IPS-15b (cell line): Measurements from ENCODE around the gene CD274.
A peak's percentile ranks its signal among the peaks of the same experiment; 100 is the strongest.

Source experiments
- H3K27me3 ChIP-seq: one replicate; pipeline ENCODE4 v1.6.1; 2013; ENCODE audit warnings: low read length; ENCODE audit not compliant: control insufficient read depth, insufficient read depth
- H3K36me3 ChIP-seq: one replicate; pipeline ENCODE4 v1.6.1; 2013; ENCODE audit warnings: low read length; ENCODE audit not compliant: control insufficient read depth, insufficient read depth
- H3K4me1 ChIP-seq: one replicate; pipeline ENCODE4 v1.6.1; 2013; ENCODE audit warnings: mild to moderate bottlenecking, low read length; ENCODE audit not compliant: control insufficient read depth, insufficient read depth
- H3K4me3 ChIP-seq: one replicate; pipeline ENCODE4 v1.5.1; 2013; ENCODE audit warnings: low read depth, low read length
- H3K9ac ChIP-seq: one replicate; pipeline ENCODE4 v1.6.1; 2013; ENCODE audit warnings: low read depth, mild to moderate bottlenecking, low read length
- H3K9me3 ChIP-seq: one replicate; pipeline ENCODE4 v1.6.1; 2013; ENCODE audit warnings: mild to moderate bottlenecking, low read length; ENCODE audit not compliant: control insufficient read depth, insufficient read depth

The CD274 gene

DNA sequence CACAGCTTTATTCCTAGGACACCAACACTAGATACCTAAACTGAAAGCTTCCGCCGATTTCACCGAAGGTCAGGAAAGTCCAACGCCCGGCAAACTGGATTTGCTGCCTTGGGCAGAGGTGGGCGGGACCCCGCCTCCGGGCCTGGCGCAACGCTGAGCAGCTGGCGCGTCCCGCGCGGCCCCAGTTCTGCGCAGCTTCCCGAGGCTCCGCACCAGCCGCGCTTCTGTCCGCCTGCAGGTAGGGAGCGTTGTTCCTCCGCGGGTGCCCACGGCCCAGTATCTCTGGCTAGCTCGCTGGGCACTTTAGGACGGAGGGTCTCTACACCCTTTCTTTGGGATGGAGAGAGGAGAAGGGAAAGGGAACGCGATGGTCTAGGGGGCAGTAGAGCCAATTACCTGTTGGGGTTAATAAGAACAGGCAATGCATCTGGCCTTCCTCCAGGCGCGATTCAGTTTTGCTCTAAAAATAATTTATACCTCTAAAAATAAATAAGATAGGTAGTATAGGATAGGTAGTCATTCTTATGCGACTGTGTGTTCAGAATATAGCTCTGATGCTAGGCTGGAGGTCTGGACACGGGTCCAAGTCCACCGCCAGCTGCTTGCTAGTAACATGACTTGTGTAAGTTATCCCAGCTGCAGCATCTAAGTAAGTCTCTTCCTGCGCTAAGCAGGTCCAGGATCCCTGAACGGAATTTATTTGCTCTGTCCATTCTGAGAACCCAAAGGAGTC is at the start of gene CD274:
Gene CD274 (plus strand): TSS at position 184 of the 733 bp plus-strand sequence. CDS start 5,572 bp downstream, outside the sequence.
- Histone ChIP-seq H3K9me3 (no peaks in the 10 kb centered on the region), H3K36me3 (no peaks in the 10 kb centered on the region), H3K4me1 (no peaks in the 10 kb centered on the region), H3K27me3 (no peaks in the 10 kb centered on the region), H3K9ac (peak within 1 kb of the TSS; percentile 2), H3K4me3 (peak within 1 kb of the TSS; percentile 57)

DNA sequence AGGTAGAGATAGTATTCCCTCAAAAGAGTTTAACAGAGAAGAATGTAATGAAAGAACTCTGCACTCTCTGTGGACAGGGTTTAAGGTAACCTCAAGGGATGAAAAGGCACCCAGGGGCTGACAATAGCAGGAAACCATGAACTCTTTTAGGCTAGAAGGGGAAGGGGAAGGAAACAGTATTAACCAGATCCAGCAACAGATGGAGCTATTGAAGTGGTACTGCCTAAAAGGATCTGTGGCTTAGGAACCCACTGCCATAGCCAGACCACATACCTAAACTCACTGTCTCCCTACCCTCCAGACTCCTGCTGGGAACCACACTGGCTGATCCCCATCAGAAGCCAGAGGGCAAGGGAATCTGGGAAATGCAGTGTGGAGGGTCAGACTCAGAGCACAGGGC is 48.1 kb upstream of the CD274 start:
- Histone ChIP-seq H3K9ac (no peak overlapping the region), H3K4me3 (no peak overlapping the region), H3K27me3 (no peaks in the 10 kb centered on the region), H3K4me1 (no peaks in the 10 kb centered on the region), H3K36me3 (no peaks in the 10 kb centered on the region), H3K9me3 (no peaks in the 10 kb centered on the region)

DNA sequence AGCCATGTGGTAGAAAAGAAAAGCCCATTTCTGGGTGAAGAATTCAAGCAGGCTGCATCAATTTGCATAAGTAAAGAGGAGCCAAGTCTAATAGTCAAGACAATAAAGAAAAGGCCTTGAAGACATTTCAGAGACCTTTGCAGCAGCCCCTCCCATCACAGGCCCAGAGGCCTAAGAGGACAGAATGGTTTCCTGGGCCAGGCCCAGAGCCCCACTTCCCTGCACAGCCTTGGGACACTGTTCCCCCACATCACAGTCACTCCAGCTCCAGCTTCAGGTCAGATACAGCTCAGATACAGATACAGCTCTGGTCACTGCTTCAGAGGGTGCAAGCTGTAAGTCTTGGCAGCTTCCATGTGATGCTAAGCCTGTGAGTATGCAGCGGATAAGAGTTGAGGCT is 41.7 kb upstream of the CD274 start:
- Histone ChIP-seq H3K9me3 (peaks cover 8% of the 10 kb centered on the region), H3K36me3 (no peaks in the 10 kb centered on the region), H3K27me3 (no peaks in the 10 kb centered on the region), H3K4me3 (no peak overlapping the region), H3K9ac (no peak overlapping the region), H3K4me1 (no peaks in the 10 kb centered on the region)

DNA sequence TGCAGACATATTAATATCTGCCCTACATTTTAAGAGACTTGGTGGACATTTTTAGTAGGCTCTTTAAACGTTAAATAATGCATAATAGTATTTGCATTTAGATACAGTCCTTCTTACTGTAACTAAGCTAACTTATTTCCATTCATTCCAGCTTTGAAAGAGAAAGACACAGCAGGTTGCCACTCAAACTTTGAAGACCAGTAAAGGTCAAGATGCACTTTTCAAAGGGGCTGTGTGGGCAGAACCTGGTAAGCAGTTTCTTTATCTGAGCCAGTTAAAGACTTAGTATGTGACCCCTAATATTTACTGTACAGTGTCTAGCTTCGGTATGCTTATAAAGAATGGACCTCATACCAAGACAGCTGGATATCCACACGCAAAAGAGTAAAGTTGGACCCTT is 33.4 kb upstream of the CD274 start:
- Histone ChIP-seq H3K9me3 (no peaks in the 10 kb centered on the region), H3K9ac (no peak overlapping the region), H3K4me3 (no peak overlapping the region), H3K4me1 (peaks cover 9% of the 10 kb centered on the region), H3K27me3 (no peaks in the 10 kb centered on the region), H3K36me3 (no peaks in the 10 kb centered on the region)

DNA sequence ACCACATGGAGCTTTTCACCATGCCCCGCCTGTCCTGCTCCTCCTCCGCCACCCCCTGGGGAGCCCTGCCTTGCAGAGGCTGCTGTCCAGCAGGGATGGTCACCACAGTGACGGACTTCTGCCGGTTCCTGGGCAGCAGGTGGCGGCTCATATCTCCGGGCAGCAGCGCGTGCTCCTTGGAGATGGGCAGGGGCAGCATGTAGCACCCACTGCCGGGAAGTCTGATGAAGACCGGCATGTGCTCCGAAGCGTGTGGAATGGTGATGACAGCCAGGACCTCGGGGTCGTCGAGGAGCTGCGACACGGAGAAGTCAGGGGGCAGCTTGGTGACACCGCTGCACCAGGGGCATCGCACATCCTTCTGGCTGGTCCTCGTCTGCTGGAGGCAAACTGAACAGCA is 31.9 kb upstream of the CD274 start:
- Histone ChIP-seq H3K4me1 (peaks cover 9% of the 10 kb centered on the region), H3K36me3 (no peaks in the 10 kb centered on the region), H3K4me3 (no peak overlapping the region)

DNA sequence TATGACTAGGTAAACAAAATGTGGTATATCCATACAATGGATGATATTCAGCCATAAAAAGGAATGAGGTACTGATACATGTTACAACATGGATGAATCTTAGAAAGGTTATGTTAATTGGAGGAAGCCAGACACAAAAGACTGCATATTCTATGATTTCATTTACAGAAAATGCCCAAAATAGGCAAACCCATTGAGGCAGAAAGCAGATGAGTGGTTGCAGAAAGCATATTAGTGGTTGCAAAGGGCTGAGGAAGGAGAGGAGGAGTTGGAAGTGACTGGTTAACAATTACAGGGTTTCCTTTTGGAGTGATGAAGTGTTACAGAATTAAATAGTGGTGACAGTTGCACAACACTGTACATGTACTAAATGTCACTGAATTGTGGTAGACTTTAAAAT is 30.4 kb upstream of the CD274 start:
- Histone ChIP-seq H3K27me3 (no peaks in the 10 kb centered on the region), H3K9ac (no peak overlapping the region), H3K36me3 (no peaks in the 10 kb centered on the region), H3K9me3 (no peaks in the 10 kb centered on the region), H3K4me3 (no peak overlapping the region), H3K4me1 (peaks cover 9% of the 10 kb centered on the region)

More for the DNA sequence above, 31.9 kb upstream of the CD274 start:
- H3K27me3 ChIP-seq, result no peaks in the 10 kb centered on the region
- no peak overlapping the region for H3K9ac ChIP-seq
- no peaks in the 10 kb centered on the region for H3K9me3 ChIP-seq

DNA sequence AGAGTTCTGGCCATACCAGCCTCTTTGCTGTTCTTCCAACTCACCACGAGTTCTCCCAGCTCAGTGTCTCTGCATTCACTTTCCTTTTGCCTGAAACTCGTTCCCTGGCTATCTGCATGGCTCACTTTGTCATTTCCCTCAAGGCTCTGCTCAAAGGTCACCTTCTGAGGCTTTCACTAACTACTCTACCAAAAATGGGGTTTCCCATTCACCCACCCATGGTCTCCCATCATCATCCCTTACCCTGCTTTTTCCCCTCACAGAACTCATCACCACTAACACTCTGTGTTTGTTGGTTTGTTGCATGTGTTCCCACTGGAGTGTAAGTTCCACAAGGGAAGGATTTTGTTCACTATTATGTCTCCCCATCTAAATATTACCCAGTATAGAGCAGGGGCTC is 29.2 kb upstream of the CD274 start:
- no peak overlapping the region for H3K4me3 ChIP-seq
- peaks cover 9% of the 10 kb centered on the region for H3K4me1 ChIP-seq
- no peak overlapping the region for H3K9ac ChIP-seq
- H3K9me3 ChIP-seq, result no peaks in the 10 kb centered on the region
- no peaks in the 10 kb centered on the region for H3K27me3 ChIP-seq
- no peaks in the 10 kb centered on the region for H3K36me3 ChIP-seq

DNA sequence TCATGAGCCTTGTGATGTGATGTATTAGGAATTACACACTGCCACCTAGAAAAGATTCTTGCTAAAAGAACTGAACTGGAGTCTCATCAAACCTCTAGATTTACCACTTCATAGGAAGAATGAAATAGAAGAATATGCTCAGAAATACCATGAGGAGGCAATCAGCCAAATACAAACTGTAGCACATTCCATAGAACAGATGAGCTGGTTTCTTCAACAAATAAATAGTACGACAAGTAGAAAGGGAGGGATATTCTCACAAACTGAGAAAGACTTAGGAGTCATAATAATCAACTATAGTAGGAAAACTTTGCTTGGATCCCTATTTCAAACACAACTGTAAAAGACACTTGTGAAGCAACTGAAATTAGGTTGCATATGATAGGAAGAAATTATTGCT is 28.1 kb upstream of the CD274 start:
- Histone ChIP-seq H3K9me3 (no peaks in the 10 kb centered on the region), H3K36me3 (no peaks in the 10 kb centered on the region), H3K4me3 (no peak overlapping the region), H3K27me3 (no peaks in the 10 kb centered on the region), H3K4me1 (peaks cover 1% of the 10 kb centered on the region), H3K9ac (no peak overlapping the region)

DNA sequence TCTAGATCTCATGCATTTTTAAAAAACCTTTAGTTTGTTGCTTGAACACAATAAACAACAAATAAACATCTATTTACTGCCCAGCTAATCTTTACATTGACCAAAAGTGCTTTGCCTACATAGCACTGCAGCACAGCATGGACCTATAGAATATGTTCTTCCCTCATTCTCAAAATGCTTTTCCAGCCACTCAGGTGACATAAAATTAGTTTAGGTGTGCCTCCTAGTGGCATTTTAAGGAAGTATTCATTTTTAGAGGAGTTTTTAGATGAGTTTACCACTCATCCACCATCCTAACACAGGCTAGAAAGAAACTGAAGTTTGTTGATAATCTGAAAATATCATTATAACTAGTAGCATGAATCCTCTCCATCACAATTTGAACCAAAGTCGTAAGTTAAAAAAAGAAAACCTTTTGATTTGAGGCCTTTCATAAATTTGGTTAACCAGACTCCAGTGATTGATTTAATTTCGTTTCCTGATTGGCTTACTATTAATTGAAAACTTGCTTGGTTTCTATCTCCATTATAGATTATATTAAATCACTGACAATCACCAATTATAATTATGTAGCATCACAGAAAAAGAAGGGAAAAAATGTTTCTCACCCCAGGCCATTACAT is 25.2 kb upstream of the CD274 start:
- Histone ChIP-seq H3K27me3 (no peaks in the 10 kb centered on the region), H3K36me3 (peaks cover 3% of the 10 kb centered on the region), H3K9ac (no peak overlapping the region), H3K9me3 (no peaks in the 10 kb centered on the region), H3K4me3 (no peak overlapping the region), H3K4me1 (no peaks in the 10 kb centered on the region)

DNA sequence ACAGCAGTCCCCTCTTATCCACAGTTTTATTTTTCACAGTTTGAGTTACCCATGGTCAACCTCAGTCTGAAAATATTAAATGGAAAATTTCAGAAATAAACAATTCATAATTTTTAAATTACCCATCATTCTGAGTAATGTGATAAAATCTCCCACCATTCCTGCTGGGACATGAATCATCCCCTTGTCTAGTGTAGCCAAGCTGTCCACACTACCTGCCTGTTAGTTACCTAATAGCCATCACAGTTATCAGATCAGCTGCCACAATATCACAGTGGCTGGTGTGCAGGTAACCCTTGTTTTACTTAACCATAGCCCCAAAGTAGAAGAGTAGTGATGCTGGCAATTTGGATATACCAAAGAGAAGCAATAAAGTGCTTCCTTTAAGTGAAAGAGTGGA is 23.3 kb upstream of the CD274 start:
- Histone ChIP-seq H3K9ac (no peak overlapping the region), H3K9me3 (no peaks in the 10 kb centered on the region), H3K36me3 (peaks cover 3% of the 10 kb centered on the region), H3K4me3 (no peak overlapping the region), H3K4me1 (no peaks in the 10 kb centered on the region), H3K27me3 (no peaks in the 10 kb centered on the region)

DNA sequence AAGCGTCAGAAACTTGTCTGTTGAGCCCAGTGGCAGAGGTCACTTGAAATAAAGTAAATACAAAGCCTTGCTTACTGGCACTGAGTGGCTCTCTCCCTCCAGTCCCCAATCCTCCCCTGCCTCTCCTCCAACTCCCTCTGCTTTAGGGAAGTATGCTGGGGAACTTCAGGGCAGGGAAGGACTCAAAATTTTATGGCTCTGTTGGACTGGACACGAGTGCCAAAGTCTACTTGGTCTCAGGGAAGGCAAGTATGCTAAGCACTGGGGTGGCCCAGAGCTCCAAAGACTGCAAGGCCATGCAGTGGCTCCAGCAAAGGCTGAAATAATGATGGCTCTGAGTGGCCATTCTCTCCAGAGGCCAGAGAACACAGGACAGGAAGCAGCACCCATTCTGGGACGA is 22.2 kb upstream of the CD274 start:
- Histone ChIP-seq H3K4me1 (no peaks in the 10 kb centered on the region), H3K36me3 (peaks cover 4% of the 10 kb centered on the region), H3K9ac (no peak overlapping the region), H3K27me3 (no peaks in the 10 kb centered on the region), H3K9me3 (no peaks in the 10 kb centered on the region), H3K4me3 (no peak overlapping the region)

DNA sequence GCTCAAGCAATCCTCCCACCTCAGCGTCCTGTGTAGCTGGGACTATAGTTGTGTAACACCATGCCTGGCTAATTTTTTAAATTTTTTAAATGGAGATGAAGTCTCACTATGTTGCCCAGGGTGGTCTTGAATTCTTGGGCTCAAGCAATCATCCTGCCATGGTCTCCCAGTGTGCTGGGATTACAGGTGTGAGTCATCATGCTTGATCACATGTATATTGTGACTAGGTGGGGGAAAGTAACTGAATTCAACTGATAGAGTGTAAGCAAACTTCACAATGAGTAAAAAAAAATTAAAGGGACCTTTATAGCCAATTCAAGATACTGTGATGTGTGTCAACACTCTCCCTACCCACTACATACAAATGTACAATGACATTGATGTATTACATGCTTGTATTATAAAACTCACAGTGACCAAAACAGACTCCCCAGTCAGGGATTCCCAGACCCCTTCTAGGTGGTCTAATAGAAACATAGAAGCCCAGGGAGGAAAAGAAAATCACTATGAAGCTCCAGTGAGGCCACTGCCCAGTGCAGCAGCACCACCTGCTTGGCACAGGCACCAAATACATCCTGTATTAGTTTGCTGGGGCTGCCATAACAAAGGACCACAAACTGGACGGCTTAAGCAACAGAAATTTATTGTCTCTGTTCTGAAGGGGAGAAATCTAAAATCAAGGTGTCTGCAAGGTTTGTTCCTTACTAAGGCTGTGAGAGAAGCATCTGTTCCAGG is 21.4 kb upstream of the CD274 start:
- Histone ChIP-seq H3K9me3 (no peaks in the 10 kb centered on the region), H3K4me1 (no peaks in the 10 kb centered on the region), H3K27me3 (no peaks in the 10 kb centered on the region), H3K4me3 (no peak overlapping the region), H3K36me3 (peaks cover 6% of the 10 kb centered on the region), H3K9ac (no peak overlapping the region)
